ENCODE data around the gene STAG1. TPM values are rescaled to one million over a fixed set of nuclear protein-coding genes. Genes with fewer than 3 reads are reported as not detected.

Gene STAG1
- total RNA-seq, 1 donor from 2014 or later: 53.9 TPM

GRCh38 chr3:136294176-136294575 is 458.0 kb downstream of the STAG1 start:
- Mint-ChIP-seq H3K27me3 (ENCODE audit: unreplicated experiment) (no peaks in the 10 kb centered on the region), H3K9me3 (ENCODE audit: unreplicated experiment) (peaks cover 13% of the 10 kb centered on the region), H3K36me3 (ENCODE audit: unreplicated experiment) (peaks cover 60% of the 10 kb centered on the region), H3K4me3 (ENCODE audit: unreplicated experiment) (no peak overlapping the region), H3K27ac (ENCODE audit: unreplicated experiment) (no peak overlapping the region), H3K4me1 (ENCODE audit: unreplicated experiment) (no peaks in the 10 kb centered on the region)
- TF ChIP-seq CTCF (IDR thresholded peaks at IDR 0.05): no peak
- DNase-seq (ENCODE audit: extremely low spot score, unreplicated experiment): no peak

GRCh38 chr3:136293279-136293678 is 458.9 kb downstream of the STAG1 start:
- Mint-ChIP-seq H3K36me3 (ENCODE audit: unreplicated experiment) (peaks cover 53% of the 10 kb centered on the region), H3K9me3 (ENCODE audit: unreplicated experiment) (peaks cover 13% of the 10 kb centered on the region), H3K27me3 (ENCODE audit: unreplicated experiment) (no peaks in the 10 kb centered on the region), H3K27ac (ENCODE audit: unreplicated experiment) (no peak overlapping the region), H3K4me3 (ENCODE audit: unreplicated experiment) (no peak overlapping the region), H3K4me1 (ENCODE audit: unreplicated experiment) (no peaks in the 10 kb centered on the region)
- DNase-seq (ENCODE audit: extremely low spot score, unreplicated experiment): no peak
- TF ChIP-seq CTCF (IDR thresholded peaks at IDR 0.05): no peak

GRCh38 chr3:136292500-136292899 is 459.7 kb downstream of the STAG1 start:
- Mint-ChIP-seq H3K27me3 (ENCODE audit: unreplicated experiment) (no peaks in the 10 kb centered on the region), H3K36me3 (ENCODE audit: unreplicated experiment) (peaks cover 45% of the 10 kb centered on the region), H3K4me3 (ENCODE audit: unreplicated experiment) (no peak overlapping the region), H3K4me1 (ENCODE audit: unreplicated experiment) (no peaks in the 10 kb centered on the region), H3K27ac (ENCODE audit: unreplicated experiment) (no peak overlapping the region), H3K9me3 (ENCODE audit: unreplicated experiment) (peaks cover 13% of the 10 kb centered on the region)
- no peak for DNase-seq (ENCODE audit: extremely low spot score, unreplicated experiment)
- no peak for TF ChIP-seq CTCF (IDR thresholded peaks at IDR 0.05)

- H3K4me3 Mint-ChIP-seq (ENCODE audit: unreplicated experiment): no peak overlapping the region
- peaks cover 47% of the 10 kb centered on the region for H3K36me3 Mint-ChIP-seq (ENCODE audit: unreplicated experiment)
- no peak overlapping the region for H3K27ac Mint-ChIP-seq (ENCODE audit: unreplicated experiment)
- H3K9me3 Mint-ChIP-seq (ENCODE audit: unreplicated experiment): peaks cover 13% of the 10 kb centered on the region
- no peak for DNase-seq (ENCODE audit: extremely low spot score, unreplicated experiment)
- TF ChIP-seq CTCF (IDR thresholded peaks at IDR 0.05): no peak
- no peaks in the 10 kb centered on the region for H3K27me3 Mint-ChIP-seq (ENCODE audit: unreplicated experiment)
- no peaks in the 10 kb centered on the region for H3K4me1 Mint-ChIP-seq (ENCODE audit: unreplicated experiment)
These were observed 460.9 kb downstream of the STAG1 start for GRCh38 chr3:136291302-136291701.

Other genes starting within 250 kb of the STAG1 start
- 7.1 and 7.3 TPM in 2 replicates for gene SLC35G2, start 66.7 kb upstream of the STAG1 start, total RNA-seq
- gene NCK1, start 109.8 kb upstream of the STAG1 start, total RNA-seq: 37.3 and 38.6 TPM in 2 replicates
- 0.55 TPM in 1 of 2 replicates, not detected in the other for gene IL20RB, start 205.6 kb upstream of the STAG1 start, total RNA-seq